CD4-positive, alpha-beta T cell (primary cell): Measurements from ENCODE around the gene ACOT12. TPM values are rescaled to one million over a fixed set of nuclear protein-coding genes. Genes with fewer than 3 reads are reported as not detected.

Source experiments
- ATAC-seq: fragments of 200-7000 bp; cut with Tn5 transposase; one replicate; pipeline ENCODE4 v1.10.0; 2022; ENCODE audit warnings: mild to moderate bottlenecking; ENCODE audit not compliant: poor library complexity
- CTCF ChIA-PET: fragments of 350-600 bp; sonication (Branson Sonifier 250); formaldehyde crosslinking; loops from one replicate; lab custom pipeline; 2021; ENCODE audit warnings: antibody characterized with exemption, inconsistent platforms; lab: Charles Lee
- POLR2A ChIA-PET: fragments of 350-600 bp; sonication (Branson Sonifier 250); formaldehyde crosslinking; loops from one replicate; lab custom pipeline; 2021; ENCODE audit warnings: antibody characterized with exemption, inconsistent platforms; lab: Charles Lee
- DNase-seq, 14 experiments: peaks; one replicate each; pipeline ENCODE4 v3.0.0-alpha.2; 2013 to 2020; ENCODE audit warnings: mixed read lengths in 2 of 14
- H3K27ac ChIP-seq, 2 donors: one replicate each; pipeline versions ENCODE4 v1.5.1 to v1.7.0; 2013; ENCODE audit warnings: low read length in 2 of 2, low read depth in 1 of 2, mild to moderate bottlenecking in 1 of 2
- H3K27me3 ChIP-seq, 2 experiments: 1 replicate in 1 of 2; 2 replicates in 1 of 2; pipeline versions ENCODE4 v1.6.1 to v1.7.0; 2013; ENCODE audit warnings: low read length in 2 of 2, control low read depth in 1 of 2, mild to moderate bottlenecking in 1 of 2, moderate library complexity in 1 of 2; ENCODE audit not compliant: insufficient read depth in 2 of 2, control insufficient read depth in 1 of 2
- H3K36me3 ChIP-seq: one replicate; pipeline ENCODE4 v1.6.1; 2013; ENCODE audit warnings: low read length, control low read depth; ENCODE audit not compliant: insufficient read depth
- H3K4me1 ChIP-seq: one replicate; pipeline ENCODE4 v1.6.1; 2013; ENCODE audit warnings: low read length, control low read depth; ENCODE audit not compliant: insufficient read depth
- H3K4me3 ChIP-seq: one replicate; pipeline ENCODE4 v1.5.1; 2013; ENCODE audit warnings: mild to moderate bottlenecking, low read length, moderate library complexity
- H3K9me3 ChIP-seq, 2 experiments: 1 replicate in 1 of 2; 2 replicates in 1 of 2; pipeline versions ENCODE4 v1.6.1 to v1.7.0; 2013; ENCODE audit warnings: low read length in 2 of 2, mild to moderate bottlenecking in 2 of 2, control low read depth in 1 of 2, moderate library complexity in 1 of 2; ENCODE audit not compliant: control insufficient read depth in 1 of 2, insufficient read depth in 1 of 2
- H3K27ac Mint-ChIP-seq: one replicate; pipeline ENCODE4 v1.8.0; 2020; ENCODE audit warnings: mixed read lengths
- H3K27me3 Mint-ChIP-seq: one replicate; pipeline ENCODE4 v1.8.0; 2021; ENCODE audit warnings: mixed read lengths
- H3K36me3 Mint-ChIP-seq: one replicate; pipeline ENCODE4 v1.8.0; 2021; ENCODE audit warnings: low read depth, mixed read lengths
- H3K4me1 Mint-ChIP-seq: one replicate; pipeline ENCODE4 v1.8.0; 2021; ENCODE audit warnings: low read depth, mixed read lengths
- H3K4me3 Mint-ChIP-seq: one replicate; pipeline ENCODE4 v1.8.0; 2020; ENCODE audit warnings: mild to moderate bottlenecking, mixed read lengths
- H3K9me3 Mint-ChIP-seq: one replicate; pipeline ENCODE4 v1.8.0; 2020; ENCODE audit warnings: mixed read lengths
- intact Hi-C, 2 experiments: fragments of 100-400 bp; cut with DNase I in 1 of 2; cut with micrococcal nuclease in 1 of 2; formaldehyde crosslinking; loops; one replicate each; pipeline versions ENCODE4 v1.15.1 to v1.9.0; 2023 to 2025; cut with DNase I, micrococcal nuclease
- total RNA-seq, 174 experiments: library from RNA in 2 of 174; stranded (reverse) in 2 of 174; gene quantifications; one replicate each; pipeline ENCODE4 v1.2.3 and lab custom pipeline; 2021 to 2026
- TF ChIP-seq, protein P1 (sequence below): fragments of 200-600 bp; IDR thresholded peaks from one replicate; pipeline ENCODE4 v1.8.0; 2022; ENCODE audit warnings: antibody characterized with exemption, mild to moderate bottlenecking

The ACOT12 gene
- total RNA-seq, 2 experiments from 2014 or later, result 0.39 to 0.44 TPM

GRCh38 chr5:81355291-81356251 lies 38.4 kb downstream of the ACOT12 start:
- Histone ChIP-seq H3K36me3 (no peaks in the 10 kb centered on the region), H3K9me3 (no peaks in the 10 kb centered on the region), H3K27ac (no peak overlapping the region), H3K27me3 (peaks cover 0 to 3% of the 10 kb centered on the region in 2 experiments), H3K4me1 (no peaks in the 10 kb centered on the region), H3K4me3 (no peak overlapping the region)
- intact Hi-C loops, result no loop called here
- CTCF ChIA-PET, result no interaction called here
- H3K27ac Mint-ChIP-seq, result no peak overlapping the region
- POLR2A ChIA-PET, result no interaction called here
- DNase-seq, result no peak
- H3K36me3 Mint-ChIP-seq, result no peaks in the 10 kb centered on the region
- H3K4me1 Mint-ChIP-seq, result no peaks in the 10 kb centered on the region
- no peaks in the 10 kb centered on the region for H3K27me3 Mint-ChIP-seq
- TF ChIP-seq, protein P1, sequence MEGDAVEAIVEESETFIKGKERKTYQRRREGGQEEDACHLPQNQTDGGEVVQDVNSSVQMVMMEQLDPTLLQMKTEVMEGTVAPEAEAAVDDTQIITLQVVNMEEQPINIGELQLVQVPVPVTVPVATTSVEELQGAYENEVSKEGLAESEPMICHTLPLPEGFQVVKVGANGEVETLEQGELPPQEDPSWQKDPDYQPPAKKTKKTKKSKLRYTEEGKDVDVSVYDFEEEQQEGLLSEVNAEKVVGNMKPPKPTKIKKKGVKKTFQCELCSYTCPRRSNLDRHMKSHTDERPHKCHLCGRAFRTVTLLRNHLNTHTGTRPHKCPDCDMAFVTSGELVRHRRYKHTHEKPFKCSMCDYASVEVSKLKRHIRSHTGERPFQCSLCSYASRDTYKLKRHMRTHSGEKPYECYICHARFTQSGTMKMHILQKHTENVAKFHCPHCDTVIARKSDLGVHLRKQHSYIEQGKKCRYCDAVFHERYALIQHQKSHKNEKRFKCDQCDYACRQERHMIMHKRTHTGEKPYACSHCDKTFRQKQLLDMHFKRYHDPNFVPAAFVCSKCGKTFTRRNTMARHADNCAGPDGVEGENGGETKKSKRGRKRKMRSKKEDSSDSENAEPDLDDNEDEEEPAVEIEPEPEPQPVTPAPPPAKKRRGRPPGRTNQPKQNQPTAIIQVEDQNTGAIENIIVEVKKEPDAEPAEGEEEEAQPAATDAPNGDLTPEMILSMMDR, result no peak
- H3K4me3 Mint-ChIP-seq, result no peak overlapping the region
- ATAC-seq, result no peak
- H3K9me3 Mint-ChIP-seq, result no peaks in the 10 kb centered on the region

GRCh38 chr5:81354093-81354492 lies 39.8 kb downstream of the ACOT12 start:
- ChIA-PET POLR2A (no interaction called here), CTCF (no interaction called here)
- Histone ChIP-seq H3K27me3 (peaks cover 0 to 3% of the 10 kb centered on the region in 2 experiments), H3K9me3 (no peaks in the 10 kb centered on the region), H3K4me1 (no peaks in the 10 kb centered on the region), H3K27ac (no peak overlapping the region), H3K36me3 (no peaks in the 10 kb centered on the region), H3K4me3 (no peak overlapping the region)
- no peak for DNase-seq
- TF ChIP-seq, protein P1, result no peak
- Mint-ChIP-seq H3K4me1 (no peaks in the 10 kb centered on the region), H3K4me3 (no peak overlapping the region), H3K27ac (no peak overlapping the region), H3K36me3 (no peaks in the 10 kb centered on the region), H3K9me3 (no peaks in the 10 kb centered on the region), H3K27me3 (no peaks in the 10 kb centered on the region)
- ATAC-seq, result no peak
- intact Hi-C loops, result no loop called here

- Mint-ChIP-seq H3K9me3 (no peaks in the 10 kb centered on the region), H3K27me3 (no peaks in the 10 kb centered on the region), H3K4me1 (no peaks in the 10 kb centered on the region), H3K4me3 (no peak overlapping the region), H3K27ac (no peak overlapping the region), H3K36me3 (no peaks in the 10 kb centered on the region)
- no peak overlapping the region for H3K27ac ChIP-seq
- no peak overlapping the region for H3K4me3 ChIP-seq
- H3K4me1 ChIP-seq, result no peaks in the 10 kb centered on the region
- intact Hi-C loops, result no loop called here
- no peak for ATAC-seq
- no peaks in the 10 kb centered on the region for H3K27me3 ChIP-seq
- CTCF ChIA-PET, result no interaction called here
- TF ChIP-seq, protein P1, result no peak
- POLR2A ChIA-PET, result no interaction called here
- no peaks in the 10 kb centered on the region for H3K36me3 ChIP-seq
- no peaks in the 10 kb centered on the region for H3K9me3 ChIP-seq
- DNase-seq, result no peak
These were observed 40.7 kb downstream of the ACOT12 start for GRCh38 chr5:81353189-81353588.
